Measurements from ENCODE around the gene TMEM237.

The TMEM237 gene

DNA sequence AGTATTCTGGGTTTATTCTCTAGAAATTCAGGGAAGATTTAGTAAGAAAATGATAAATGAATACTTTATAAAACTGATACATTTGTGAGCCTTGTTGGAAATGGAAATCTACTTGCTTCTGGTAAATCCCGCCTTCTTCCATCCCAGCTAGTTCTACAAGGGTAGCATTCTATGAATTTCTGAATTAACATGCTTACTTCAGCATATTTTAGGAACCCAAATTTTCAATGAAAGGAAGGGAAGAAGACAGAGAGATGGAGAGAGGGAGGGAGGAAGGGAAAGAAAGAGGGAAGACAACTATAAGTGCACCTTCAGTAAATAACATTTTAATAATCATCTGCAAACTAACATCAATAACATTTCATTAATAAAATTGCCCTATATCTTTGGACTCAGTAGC, 26.6 kb upstream of the TMEM237 start:
- no peaks in the 10 kb centered on the region for H3K36me3 ChIP-seq (ENCODE audit: insufficient read depth, low read length)
- no peak overlapping the region for H3K4me3 ChIP-seq
- TF ChIP-seq POLR2AphosphoS5 (IDR thresholded peaks at IDR 0.05; ENCODE audit: borderline replicate concordance, low read depth, low read length) (no peak), FOXP2 (optimal IDR thresholded peaks at IDR 0.05; ENCODE audit: control extremely low read depth, extremely low read length, insufficient read depth) (no peak), EZH2 (IDR thresholded peaks at IDR 0.05) (no peak)
- no peak for DNase-seq (ENCODE audit: low read depth, low spot score)
- H3K9ac ChIP-seq (ENCODE audit: insufficient read length) = no peak overlapping the region
- no peak overlapping the region for H3K27ac ChIP-seq
- no peaks in the 10 kb centered on the region for H3K9me3 ChIP-seq (ENCODE audit: low read depth, low read length)

GRCh38 chr2:201668402-201668910, 25.2 kb upstream of the TMEM237 start:
- H3K4me3 ChIP-seq = no peak overlapping the region
- no peaks in the 10 kb centered on the region for H3K9me3 ChIP-seq (ENCODE audit: low read depth, low read length)
- H3K9ac ChIP-seq (ENCODE audit: insufficient read length) = no peak overlapping the region
- no peaks in the 10 kb centered on the region for H3K36me3 ChIP-seq (ENCODE audit: insufficient read depth, low read length)
- H3K27ac ChIP-seq = no peak overlapping the region
- no peak for DNase-seq (ENCODE audit: low read depth, low spot score)
- TF ChIP-seq EZH2 (IDR thresholded peaks at IDR 0.05) (no peak), POLR2AphosphoS5 (IDR thresholded peaks at IDR 0.05; ENCODE audit: borderline replicate concordance, low read depth, low read length) (no peak), FOXP2 (optimal IDR thresholded peaks at IDR 0.05; ENCODE audit: control extremely low read depth, extremely low read length, insufficient read depth) (no peak)

DNA sequence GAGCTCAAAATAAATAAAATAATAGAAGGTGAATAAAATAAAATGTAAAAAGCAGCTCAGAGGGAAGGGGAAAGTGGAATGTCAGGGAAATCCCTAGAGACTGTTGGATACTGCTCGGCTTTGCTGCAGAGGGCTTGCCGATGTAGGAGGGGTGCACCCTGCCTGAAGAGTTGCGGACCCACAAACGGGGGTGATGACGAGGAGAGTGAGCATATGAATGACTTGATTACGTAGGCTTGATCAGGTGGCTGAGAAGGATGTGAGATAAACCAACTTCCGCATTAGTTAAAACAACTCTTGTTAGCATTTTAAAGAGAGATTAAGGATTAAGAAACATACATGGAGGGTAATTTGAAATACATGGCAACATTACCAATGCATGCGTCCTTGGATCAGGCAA, 21.0 kb upstream of the TMEM237 start:
- TF ChIP-seq EZH2 (IDR thresholded peaks at IDR 0.05) (no peak), POLR2AphosphoS5 (IDR thresholded peaks at IDR 0.05; ENCODE audit: borderline replicate concordance, low read depth, low read length) (no peak), FOXP2 (optimal IDR thresholded peaks at IDR 0.05; ENCODE audit: control extremely low read depth, extremely low read length, insufficient read depth) (no peak)
- DNase-seq (ENCODE audit: low read depth, low spot score) = no peak
- H3K27ac ChIP-seq = no peak overlapping the region
- H3K9ac ChIP-seq (ENCODE audit: insufficient read length) = no peak overlapping the region
- H3K4me3 ChIP-seq = no peak overlapping the region
- H3K36me3 ChIP-seq (ENCODE audit: insufficient read depth, low read length) = no peaks in the 10 kb centered on the region
- H3K9me3 ChIP-seq (ENCODE audit: low read depth, low read length) = no peaks in the 10 kb centered on the region

DNA sequence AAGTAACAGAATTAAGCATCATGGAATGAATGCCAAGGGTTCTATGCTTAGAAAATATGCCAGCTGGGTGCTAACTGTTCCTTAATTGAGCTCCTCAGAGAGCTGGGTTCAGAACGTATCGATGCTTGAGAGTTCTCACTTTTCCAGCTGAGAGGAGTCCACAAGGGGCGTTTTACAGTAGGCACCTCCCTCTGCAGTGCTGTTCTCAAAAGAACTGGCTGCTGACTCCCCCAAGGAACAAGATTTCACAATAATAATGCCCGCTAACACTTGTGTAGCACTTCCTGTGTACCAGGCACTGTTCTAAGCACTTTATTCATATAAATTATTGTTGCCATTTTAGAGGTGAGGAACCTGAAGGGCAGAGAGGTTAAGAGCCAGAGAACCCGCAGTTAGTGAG, 18.1 kb upstream of the TMEM237 start:
- Histone ChIP-seq H3K27ac (no peak overlapping the region), H3K9me3 (ENCODE audit: low read depth, low read length) (no peaks in the 10 kb centered on the region), H3K4me3 (no peak overlapping the region), H3K36me3 (ENCODE audit: insufficient read depth, low read length) (no peaks in the 10 kb centered on the region), H3K9ac (ENCODE audit: insufficient read length) (no peak overlapping the region)
- TF ChIP-seq POLR2AphosphoS5 (IDR thresholded peaks at IDR 0.05; ENCODE audit: borderline replicate concordance, low read depth, low read length) (no peak), EZH2 (IDR thresholded peaks at IDR 0.05) (no peak), FOXP2 (optimal IDR thresholded peaks at IDR 0.05; ENCODE audit: control extremely low read depth, extremely low read length, insufficient read depth) (no peak)
- DNase-seq (ENCODE audit: low read depth, low spot score) = no peak

DNA sequence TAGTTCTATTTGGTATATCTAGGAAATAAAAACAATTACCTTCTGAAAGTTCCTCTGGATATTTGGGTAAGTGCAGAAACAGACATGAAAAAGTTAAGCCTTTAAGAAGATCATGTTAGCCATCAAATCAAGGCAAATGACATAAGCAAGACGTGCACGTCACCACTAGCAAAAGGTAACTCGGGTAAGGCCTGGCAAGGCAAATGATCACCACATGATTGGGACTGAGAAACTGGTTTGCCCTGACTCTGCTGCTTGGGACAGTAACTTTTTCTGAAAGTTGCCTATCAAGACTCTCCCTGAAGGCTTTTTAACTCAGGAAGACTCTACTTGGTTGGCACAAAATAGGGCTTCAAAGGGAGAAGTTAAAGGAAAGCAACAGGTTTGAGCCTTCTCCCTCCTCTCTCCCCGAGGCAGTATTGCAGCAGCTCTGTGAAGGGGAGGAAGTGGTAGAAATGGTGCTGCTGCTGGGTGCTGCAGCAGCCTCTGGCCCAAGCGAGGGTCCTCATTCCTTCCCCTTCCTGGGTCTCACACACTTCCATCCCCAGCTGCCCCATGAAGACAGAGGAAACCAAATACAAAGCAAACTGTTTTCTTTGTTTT, 17.1 kb upstream of the TMEM237 start:
- Histone ChIP-seq H3K9me3 (ENCODE audit: low read depth, low read length) (no peaks in the 10 kb centered on the region), H3K9ac (ENCODE audit: insufficient read length) (no peak overlapping the region), H3K36me3 (ENCODE audit: insufficient read depth, low read length) (no peaks in the 10 kb centered on the region), H3K27ac (no peak overlapping the region), H3K4me3 (no peak overlapping the region)
- no peak for DNase-seq (ENCODE audit: low read depth, low spot score)
- no peak for TF ChIP-seq FOXP2 (optimal IDR thresholded peaks at IDR 0.05; ENCODE audit: control extremely low read depth, extremely low read length, insufficient read depth)
- no peak for TF ChIP-seq EZH2 (IDR thresholded peaks at IDR 0.05)
- no peak for TF ChIP-seq POLR2AphosphoS5 (IDR thresholded peaks at IDR 0.05; ENCODE audit: borderline replicate concordance, low read depth, low read length)

- TF ChIP-seq EZH2 (IDR thresholded peaks at IDR 0.05) = no peak
- TF ChIP-seq FOXP2 (optimal IDR thresholded peaks at IDR 0.05; ENCODE audit: control extremely low read depth, extremely low read length, insufficient read depth) = no peak
- no peak for TF ChIP-seq POLR2AphosphoS5 (IDR thresholded peaks at IDR 0.05; ENCODE audit: borderline replicate concordance, low read depth, low read length)
- H3K27ac ChIP-seq = no peak overlapping the region
- no peak overlapping the region for H3K9ac ChIP-seq (ENCODE audit: insufficient read length)
- no peaks in the 10 kb centered on the region for H3K9me3 ChIP-seq (ENCODE audit: low read depth, low read length)
- no peak for DNase-seq (ENCODE audit: low read depth, low spot score)
- H3K36me3 ChIP-seq (ENCODE audit: insufficient read depth, low read length) = no peaks in the 10 kb centered on the region
- H3K4me3 ChIP-seq = no peak overlapping the region
Measured at GRCh38 chr2:201656740-201657139, 13.4 kb upstream of the TMEM237 start.

GRCh38 chr2:201656102-201656501, 12.8 kb upstream of the TMEM237 start:
- H3K9ac ChIP-seq (ENCODE audit: insufficient read length) = no peak overlapping the region
- TF ChIP-seq EZH2 (IDR thresholded peaks at IDR 0.05) = no peak
- no peak for TF ChIP-seq FOXP2 (optimal IDR thresholded peaks at IDR 0.05; ENCODE audit: control extremely low read depth, extremely low read length, insufficient read depth)
- TF ChIP-seq POLR2AphosphoS5 (IDR thresholded peaks at IDR 0.05; ENCODE audit: borderline replicate concordance, low read depth, low read length) = no peak
- H3K36me3 ChIP-seq (ENCODE audit: insufficient read depth, low read length) = no peaks in the 10 kb centered on the region
- no peak overlapping the region for H3K4me3 ChIP-seq
- H3K27ac ChIP-seq = no peak overlapping the region
- H3K9me3 ChIP-seq (ENCODE audit: low read depth, low read length) = no peaks in the 10 kb centered on the region
- DNase-seq (ENCODE audit: low read depth, low spot score) = no peak

- no peak overlapping the region for H3K9ac ChIP-seq (ENCODE audit: insufficient read length)
- H3K4me3 ChIP-seq = no peak overlapping the region
- H3K36me3 ChIP-seq (ENCODE audit: insufficient read depth, low read length) = no peaks in the 10 kb centered on the region
- H3K27ac ChIP-seq = peak overlapping the region; percentile 32
- TF ChIP-seq FOXP2 (optimal IDR thresholded peaks at IDR 0.05; ENCODE audit: control extremely low read depth, extremely low read length, insufficient read depth) (no peak), EZH2 (IDR thresholded peaks at IDR 0.05) (no peak), POLR2AphosphoS5 (IDR thresholded peaks at IDR 0.05; ENCODE audit: borderline replicate concordance, low read depth, low read length) (no peak)
- no peak for DNase-seq (ENCODE audit: low read depth, low spot score)
- H3K9me3 ChIP-seq (ENCODE audit: low read depth, low read length) = no peaks in the 10 kb centered on the region
Measured at GRCh38 chr2:201654616-201655384, 11.5 kb upstream of the TMEM237 start.

Data from SK-N-MC (cell line).